Ascending aorta (tissue), 2 donors: Measurements from ENCODE around the gene TMC6. TPM values are rescaled to one million over a fixed set of nuclear protein-coding genes. Genes with fewer than 3 reads are reported as not detected.
"Not testable (repeated sequence)": the region's sequence is repeated elsewhere in the genome, so short reads cannot be mapped to it uniquely, and the experiment has no call there.

Experiments used
- DNase-seq, 2 donors: peaks; one replicate each; pipeline ENCODE4 v3.0.0-alpha.2; 2019; ENCODE audit warnings: low spot score in 2 of 2
- H3K27ac ChIP-seq, 2 donors: fragments of 200-600 bp; sonication (generic); one replicate each; pipeline ENCODE4 v1.5.1; 2016 to 2017; ENCODE audit warnings: mild to moderate bottlenecking in 1 of 2
- H3K27me3 ChIP-seq: fragments of 200-600 bp; sonication (generic); one replicate; pipeline ENCODE4 v1.5.1; 2017
- H3K36me3 ChIP-seq, 2 donors: fragments of 200-600 bp; sonication (generic); one replicate each; pipeline ENCODE4 v1.5.1; 2016
- H3K4me1 ChIP-seq, 2 donors: fragments of 200-600 bp; sonication (generic); one replicate each; pipeline ENCODE4 v1.5.1; 2016 to 2017; ENCODE audit warnings: mild to moderate bottlenecking in 1 of 2
- H3K4me3 ChIP-seq, 2 donors: fragments of 200-600 bp; sonication (generic); one replicate each; pipeline ENCODE4 v1.5.1; 2016 to 2017; ENCODE audit warnings: mild to moderate bottlenecking in 1 of 2
- H3K9me3 ChIP-seq, 2 donors: fragments of 200-600 bp; sonication (generic); one replicate each; pipeline ENCODE4 v1.5.1; 2016
- intact Hi-C: fragments of 100-400 bp; cut with DNase I; formaldehyde crosslinking; loops from one replicate; pipeline ENCODE4 v1.15.1; 2023
- total RNA-seq: library from RNA; depleted of rRNA; stranded (reverse); fragments of >200 nt; gene quantifications from one replicate; pipeline ENCODE4 v1.1.0, GENCODE V29; 2016
- TF ChIP-seq, protein P1 (sequence below), 3 experiments: fragments of 200-600 bp in 2 of 3; fragments of 450-650 bp in 1 of 3; sonication (generic) in 2 of 3; IDR thresholded peaks; one replicate each; pipeline ENCODE4 v1.5.1; 2016 to 2019; ENCODE audit warnings: antibody characterized with exemption in 3 of 3, mild to moderate bottlenecking in 1 of 3, moderate library complexity in 1 of 3

Gene TMC6
- total RNA-seq, 1 donor from 2014 or later = 173 TPM

DNA sequence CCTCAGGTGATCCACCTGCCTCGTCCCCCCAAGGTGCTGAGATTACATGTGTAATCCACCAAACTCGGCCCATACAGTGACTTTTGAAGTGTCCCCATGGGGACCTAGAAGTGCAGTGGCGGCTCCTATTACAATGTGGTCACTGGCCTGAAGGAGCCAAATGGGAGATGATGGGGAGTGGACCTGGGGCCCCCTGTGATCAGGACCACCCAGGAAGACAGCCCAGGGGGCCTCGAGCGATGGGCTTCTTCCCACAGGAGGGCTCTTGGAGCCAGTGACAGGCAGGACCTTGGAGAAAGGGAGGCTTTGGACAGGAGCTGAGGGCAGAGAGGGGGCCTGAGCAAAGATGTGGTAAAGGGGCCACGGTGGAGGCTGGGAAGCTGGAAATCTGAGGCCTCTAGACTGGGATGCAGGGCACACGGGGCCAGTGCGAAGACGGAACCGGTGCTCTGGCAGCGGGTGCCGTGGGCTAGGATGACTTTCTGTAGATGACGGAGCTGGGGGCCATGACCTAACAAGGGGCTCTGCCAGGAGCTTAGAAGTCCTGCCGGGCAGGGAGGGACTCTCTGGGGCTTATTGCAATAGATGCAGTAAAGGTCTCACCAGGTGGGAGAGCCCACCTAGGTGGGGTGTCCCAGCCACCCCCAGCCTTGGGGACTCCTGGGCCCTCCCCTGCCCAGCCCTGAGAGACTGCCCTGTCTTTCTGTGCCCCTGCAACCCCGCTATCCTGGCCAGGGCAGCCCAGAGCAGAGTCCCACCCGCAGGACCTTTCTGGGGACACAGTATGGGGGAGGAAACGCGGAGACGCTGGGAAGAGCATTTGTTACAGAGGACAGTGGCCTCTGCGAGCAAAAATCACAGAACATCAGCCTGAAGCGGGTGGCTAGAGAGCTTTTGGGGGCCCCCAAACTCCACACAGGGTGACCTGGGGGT, 14.9 kb upstream of the TMC6 start:
- H3K4me3 ChIP-seq = no peak overlapping the region
- H3K27me3 ChIP-seq = no peaks in the 10 kb centered on the region
- peaks cover 3 to 8% of the 10 kb centered on the region in 2 donors for H3K4me1 ChIP-seq
- TF ChIP-seq, protein P1, sequence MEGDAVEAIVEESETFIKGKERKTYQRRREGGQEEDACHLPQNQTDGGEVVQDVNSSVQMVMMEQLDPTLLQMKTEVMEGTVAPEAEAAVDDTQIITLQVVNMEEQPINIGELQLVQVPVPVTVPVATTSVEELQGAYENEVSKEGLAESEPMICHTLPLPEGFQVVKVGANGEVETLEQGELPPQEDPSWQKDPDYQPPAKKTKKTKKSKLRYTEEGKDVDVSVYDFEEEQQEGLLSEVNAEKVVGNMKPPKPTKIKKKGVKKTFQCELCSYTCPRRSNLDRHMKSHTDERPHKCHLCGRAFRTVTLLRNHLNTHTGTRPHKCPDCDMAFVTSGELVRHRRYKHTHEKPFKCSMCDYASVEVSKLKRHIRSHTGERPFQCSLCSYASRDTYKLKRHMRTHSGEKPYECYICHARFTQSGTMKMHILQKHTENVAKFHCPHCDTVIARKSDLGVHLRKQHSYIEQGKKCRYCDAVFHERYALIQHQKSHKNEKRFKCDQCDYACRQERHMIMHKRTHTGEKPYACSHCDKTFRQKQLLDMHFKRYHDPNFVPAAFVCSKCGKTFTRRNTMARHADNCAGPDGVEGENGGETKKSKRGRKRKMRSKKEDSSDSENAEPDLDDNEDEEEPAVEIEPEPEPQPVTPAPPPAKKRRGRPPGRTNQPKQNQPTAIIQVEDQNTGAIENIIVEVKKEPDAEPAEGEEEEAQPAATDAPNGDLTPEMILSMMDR (IDR thresholded peaks at IDR 0.05) = no peak
- DNase-seq = no peak
- H3K9me3 ChIP-seq = no peaks in the 10 kb centered on the region
- no peak overlapping the region for H3K27ac ChIP-seq
- intact Hi-C loops = no loop called here
- H3K36me3 ChIP-seq = no peaks in the 10 kb centered on the region

- peaks cover 3 to 8% of the 10 kb centered on the region in 2 donors for H3K4me1 ChIP-seq
Observed at GRCh38 chr17:78142119-78142861, 13.7 kb upstream of the TMC6 start.

GRCh38 chr17:78141437-78142118, 13.0 kb upstream of the TMC6 start:
- H3K9me3 ChIP-seq = no peaks in the 10 kb centered on the region
- H3K27me3 ChIP-seq = no peaks in the 10 kb centered on the region
- no peak for DNase-seq
- no peak overlapping the region for H3K4me3 ChIP-seq
- H3K4me1 ChIP-seq = peaks cover 3 to 8% of the 10 kb centered on the region in 2 donors
- H3K27ac ChIP-seq = no peak overlapping the region
- TF ChIP-seq, protein P1 (IDR thresholded peaks at IDR 0.05) = no peak
- no peaks in the 10 kb centered on the region for H3K36me3 ChIP-seq
- intact Hi-C loops = no loop called here

More at GRCh38 chr17:78142119-78142861, 13.7 kb upstream of the TMC6 start:
- Histone ChIP-seq H3K36me3 (no peaks in the 10 kb centered on the region), H3K9me3 (no peaks in the 10 kb centered on the region), H3K27ac (no peak overlapping the region), H3K27me3 (no peaks in the 10 kb centered on the region), H3K4me3 (no peak overlapping the region)
- TF ChIP-seq, protein P1 (IDR thresholded peaks at IDR 0.05) = no peak
- no peak for DNase-seq
- intact Hi-C loops = no loop called here

DNA sequence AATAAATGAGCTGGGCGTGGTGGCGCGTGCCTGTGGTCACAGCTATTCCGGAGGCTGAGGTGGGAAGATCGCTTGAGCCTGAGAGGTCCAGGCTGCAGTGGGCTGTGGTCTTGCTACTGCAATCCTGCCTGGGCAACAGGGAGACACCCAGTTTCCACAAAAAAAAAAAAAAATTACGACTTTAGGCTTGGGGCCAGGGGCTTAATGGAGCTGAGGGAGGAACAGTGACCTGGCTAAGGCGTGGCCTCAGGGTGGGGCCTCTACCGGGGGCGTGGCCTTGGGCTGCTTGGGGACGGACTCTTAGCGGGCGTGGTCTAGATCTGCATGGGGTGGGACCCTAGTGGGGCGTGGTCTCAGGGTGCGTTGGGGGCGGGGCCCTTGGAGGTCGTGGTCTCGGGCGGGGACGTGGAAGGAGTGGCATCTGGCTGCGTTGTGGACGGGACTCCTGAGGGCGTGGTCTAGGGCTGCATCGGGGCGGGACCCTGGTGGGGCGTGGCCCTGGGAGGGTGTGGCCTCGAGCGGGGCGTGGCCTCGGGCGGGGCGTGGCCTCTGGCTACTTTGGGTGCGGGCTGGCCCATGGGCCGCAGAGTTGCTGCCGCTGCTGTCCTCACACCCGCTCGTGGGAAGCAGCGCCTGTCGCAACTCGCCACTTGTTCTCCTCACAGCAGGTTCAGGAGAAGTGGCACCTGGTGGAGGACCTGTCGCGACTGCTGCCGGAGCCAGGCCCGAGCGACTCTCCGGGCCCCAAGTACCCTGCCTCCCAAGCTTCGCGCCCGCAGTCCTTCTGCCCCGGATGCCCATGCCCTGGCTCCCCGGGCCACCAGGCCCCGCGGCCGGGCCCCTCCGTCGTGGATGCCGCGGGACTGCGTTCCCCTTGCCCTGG, 11.9 kb upstream of the TMC6 start:
- TF ChIP-seq, protein P1 (IDR thresholded peaks at IDR 0.05) = no peak
- peak; percentile 75 to 89 for DNase-seq
- H3K4me1 ChIP-seq = peaks cover 3 to 8% of the 10 kb centered on the region in 2 donors
- H3K27ac ChIP-seq = no peak overlapping the region
- H3K36me3 ChIP-seq = no peaks in the 10 kb centered on the region
- no peaks in the 10 kb centered on the region for H3K9me3 ChIP-seq
- no peak overlapping the region for H3K4me3 ChIP-seq
- no peaks in the 10 kb centered on the region for H3K27me3 ChIP-seq
- intact Hi-C loops = no loop called here

GRCh38 chr17:78139861-78140168, 11.3 kb upstream of the TMC6 start:
- DNase-seq, H3K36me3 ChIP-seq, H3K9me3 ChIP-seq, H3K4me1 ChIP-seq, H3K27ac ChIP-seq, H3K4me3 ChIP-seq, intact Hi-C loops, H3K27me3 ChIP-seq: not testable (repeated sequence)
